ENCODE measurements around the gene LORICRIN.
A peak's percentile ranks its signal among the peaks of the same experiment; 100 is the strongest.

Gene LORICRIN

DNA sequence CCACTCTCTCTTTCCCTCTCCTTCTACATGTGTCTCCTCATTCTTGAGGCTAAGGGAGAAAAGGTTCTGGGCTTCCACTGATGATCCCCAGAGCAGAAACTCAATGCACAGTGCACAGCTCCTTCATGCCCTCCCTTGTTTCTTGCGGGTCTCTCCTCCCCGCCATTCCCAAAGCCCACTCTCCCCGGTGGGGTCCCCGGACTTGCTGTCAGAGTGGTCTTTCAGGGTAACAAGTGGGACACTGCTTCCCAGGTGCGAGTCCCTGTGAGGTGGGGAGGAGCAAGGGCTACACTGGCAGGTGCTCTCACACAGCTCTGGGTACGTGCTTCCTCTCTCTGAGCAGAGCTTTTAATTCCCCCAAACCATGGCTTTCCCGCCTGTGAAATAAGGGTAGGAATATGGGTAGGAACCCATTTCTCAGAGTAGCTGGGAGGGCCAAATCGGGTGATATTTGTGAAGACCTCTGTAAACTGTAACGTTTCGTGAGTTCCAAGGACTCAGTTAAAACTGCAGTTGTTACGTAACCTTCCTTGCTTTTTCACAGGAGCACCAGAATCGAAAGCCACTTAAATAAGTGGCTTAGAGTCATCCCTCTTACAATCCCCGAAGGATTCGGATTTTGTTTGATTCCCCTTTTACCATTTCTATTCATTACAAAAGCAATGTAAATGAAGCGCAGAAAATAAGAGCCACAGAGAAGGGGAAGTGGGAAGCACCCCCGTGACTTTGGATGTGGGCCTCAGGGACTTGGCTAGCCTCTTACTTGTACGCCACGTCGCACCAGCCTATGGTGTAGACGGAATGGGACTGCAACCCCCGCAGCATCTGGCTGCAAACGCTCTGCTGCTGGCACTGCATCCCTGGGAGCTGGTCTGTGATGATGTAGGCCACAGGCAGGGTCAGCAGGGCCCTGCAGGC lies 47.1 kb downstream of the LORICRIN start:
- no peak overlapping the region for H3K4me3 ChIP-seq (ENCODE audit: low read depth, low read length)
- peak; percentile 67 for DNase-seq (ENCODE audit: low read depth)
- TF ChIP-seq, protein P1, sequence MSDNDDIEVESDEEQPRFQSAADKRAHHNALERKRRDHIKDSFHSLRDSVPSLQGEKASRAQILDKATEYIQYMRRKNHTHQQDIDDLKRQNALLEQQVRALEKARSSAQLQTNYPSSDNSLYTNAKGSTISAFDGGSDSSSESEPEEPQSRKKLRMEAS (IDR thresholded peaks at IDR 0.05; ENCODE audit: low read depth, low read length) = no peak
- TF ChIP-seq MYC (IDR thresholded peaks at IDR 0.05; ENCODE audit: low read depth, low read length) (no peak), POLR2A (IDR thresholded peaks at IDR 0.05; ENCODE audit: extremely low read depth, insufficient read length) (no peak)
- TF ChIP-seq, protein P2, sequence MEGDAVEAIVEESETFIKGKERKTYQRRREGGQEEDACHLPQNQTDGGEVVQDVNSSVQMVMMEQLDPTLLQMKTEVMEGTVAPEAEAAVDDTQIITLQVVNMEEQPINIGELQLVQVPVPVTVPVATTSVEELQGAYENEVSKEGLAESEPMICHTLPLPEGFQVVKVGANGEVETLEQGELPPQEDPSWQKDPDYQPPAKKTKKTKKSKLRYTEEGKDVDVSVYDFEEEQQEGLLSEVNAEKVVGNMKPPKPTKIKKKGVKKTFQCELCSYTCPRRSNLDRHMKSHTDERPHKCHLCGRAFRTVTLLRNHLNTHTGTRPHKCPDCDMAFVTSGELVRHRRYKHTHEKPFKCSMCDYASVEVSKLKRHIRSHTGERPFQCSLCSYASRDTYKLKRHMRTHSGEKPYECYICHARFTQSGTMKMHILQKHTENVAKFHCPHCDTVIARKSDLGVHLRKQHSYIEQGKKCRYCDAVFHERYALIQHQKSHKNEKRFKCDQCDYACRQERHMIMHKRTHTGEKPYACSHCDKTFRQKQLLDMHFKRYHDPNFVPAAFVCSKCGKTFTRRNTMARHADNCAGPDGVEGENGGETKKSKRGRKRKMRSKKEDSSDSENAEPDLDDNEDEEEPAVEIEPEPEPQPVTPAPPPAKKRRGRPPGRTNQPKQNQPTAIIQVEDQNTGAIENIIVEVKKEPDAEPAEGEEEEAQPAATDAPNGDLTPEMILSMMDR (IDR thresholded peaks at IDR 0.05; ENCODE audit: low read depth, low read length) = no peak

DNA sequence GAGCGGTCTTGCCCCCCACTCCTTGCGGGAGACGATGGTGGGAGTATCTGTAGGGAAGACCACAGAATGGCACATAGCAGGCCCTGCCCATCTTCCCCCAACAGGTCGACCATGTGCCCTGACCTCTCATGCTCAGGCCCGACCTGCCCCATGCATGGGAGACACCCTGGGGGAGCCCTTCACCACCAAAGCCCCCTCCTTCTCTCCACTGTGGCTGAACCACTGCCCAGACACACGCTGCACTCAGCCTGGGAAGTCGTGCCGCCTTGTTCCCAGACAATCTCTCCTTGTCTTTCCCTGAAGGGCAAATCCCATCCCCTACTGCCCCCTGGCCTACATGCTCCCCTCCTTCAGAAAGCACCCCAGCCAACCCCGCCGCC lies 47.7 kb downstream of the LORICRIN start:
- no peak for TF ChIP-seq POLR2A (IDR thresholded peaks at IDR 0.05; ENCODE audit: extremely low read depth, insufficient read length)
- TF ChIP-seq, protein P2 (IDR thresholded peaks at IDR 0.05; ENCODE audit: low read depth, low read length) = no peak
- TF ChIP-seq, protein P1 (IDR thresholded peaks at IDR 0.05; ENCODE audit: low read depth, low read length) = no peak
- TF ChIP-seq MYC (IDR thresholded peaks at IDR 0.05; ENCODE audit: low read depth, low read length) = no peak
- no peak overlapping the region for H3K4me3 ChIP-seq (ENCODE audit: low read depth, low read length)
- DNase-seq (ENCODE audit: low read depth) = no peak

DNA sequence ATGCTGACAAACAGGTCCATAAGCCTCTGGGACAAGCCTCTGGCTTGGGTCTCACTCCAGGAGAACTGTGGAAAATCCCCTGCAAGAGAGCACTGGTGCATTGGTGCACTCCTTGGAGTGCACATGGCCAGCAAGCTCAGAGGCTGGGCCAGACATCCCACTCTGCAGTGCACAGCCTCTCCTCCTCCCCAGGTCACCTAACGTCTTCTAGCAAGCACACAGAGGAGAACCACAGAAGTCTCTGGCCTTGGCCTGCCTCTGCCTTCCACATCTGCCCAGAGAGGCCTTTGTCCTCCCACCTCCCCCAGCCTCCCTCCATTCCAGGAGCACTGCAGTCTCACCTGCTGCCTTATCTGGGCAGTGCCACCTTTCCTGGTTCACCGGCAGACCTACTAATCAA lies 49.1 kb downstream of the LORICRIN start:
- H3K4me3 ChIP-seq (ENCODE audit: low read depth, low read length) = no peak overlapping the region
- no peak for DNase-seq (ENCODE audit: low read depth)
- TF ChIP-seq, protein P2 (IDR thresholded peaks at IDR 0.05; ENCODE audit: low read depth, low read length) = no peak
- TF ChIP-seq POLR2A (IDR thresholded peaks at IDR 0.05; ENCODE audit: extremely low read depth, insufficient read length) (no peak), MYC (IDR thresholded peaks at IDR 0.05; ENCODE audit: low read depth, low read length) (no peak)
- TF ChIP-seq, protein P1 (IDR thresholded peaks at IDR 0.05; ENCODE audit: low read depth, low read length) = no peak

DNA sequence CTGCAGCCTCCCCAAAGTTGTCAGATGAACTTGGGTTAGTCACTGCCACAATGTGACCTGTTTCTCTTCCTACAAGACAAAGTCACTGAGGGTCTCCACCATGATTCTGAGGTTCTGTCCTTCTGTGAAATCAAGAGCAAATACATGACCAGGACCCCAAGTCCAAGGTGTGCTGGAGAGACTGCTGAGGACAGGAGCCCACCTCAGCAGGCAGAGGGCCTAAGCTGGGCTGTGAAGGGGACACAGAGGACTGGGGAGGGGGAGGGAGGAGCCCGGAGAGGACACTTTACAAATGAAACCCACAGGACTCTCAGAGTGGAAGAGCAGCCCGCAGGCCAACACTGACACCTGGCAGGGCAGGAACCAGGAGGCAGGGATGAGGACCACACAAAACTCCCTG lies 50.0 kb downstream of the LORICRIN start:
- no peak for DNase-seq (ENCODE audit: low read depth)
- no peak overlapping the region for H3K4me3 ChIP-seq (ENCODE audit: low read depth, low read length)
- TF ChIP-seq, protein P2 (IDR thresholded peaks at IDR 0.05; ENCODE audit: low read depth, low read length) = no peak
- TF ChIP-seq MYC (IDR thresholded peaks at IDR 0.05; ENCODE audit: low read depth, low read length) (no peak), POLR2A (IDR thresholded peaks at IDR 0.05; ENCODE audit: extremely low read depth, insufficient read length) (no peak)
- TF ChIP-seq, protein P1 (IDR thresholded peaks at IDR 0.05; ENCODE audit: low read depth, low read length) = no peak

DNA sequence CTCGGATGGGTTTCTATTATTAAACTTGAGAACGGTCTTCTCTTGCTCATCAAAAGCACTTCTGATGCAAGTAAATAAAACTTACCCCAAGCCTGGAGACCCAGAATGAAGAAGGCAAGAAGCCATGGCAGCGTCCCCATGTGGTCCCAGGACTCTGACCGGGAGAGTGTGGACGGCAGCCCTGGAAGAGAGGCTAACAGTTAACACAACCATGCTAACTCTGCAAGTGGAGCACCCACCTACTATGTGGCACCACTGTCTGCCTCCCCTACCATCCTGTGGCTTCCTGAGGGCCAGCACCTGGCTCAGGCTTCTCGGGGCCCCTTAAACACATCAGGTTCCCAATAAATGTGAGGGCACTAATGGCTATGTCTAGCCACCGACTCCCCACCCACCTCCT lies 51.0 kb downstream of the LORICRIN start:
- no peak for TF ChIP-seq MYC (IDR thresholded peaks at IDR 0.05; ENCODE audit: low read depth, low read length)
- TF ChIP-seq, protein P2 (IDR thresholded peaks at IDR 0.05; ENCODE audit: low read depth, low read length) = no peak
- no peak for TF ChIP-seq POLR2A (IDR thresholded peaks at IDR 0.05; ENCODE audit: extremely low read depth, insufficient read length)
- TF ChIP-seq, protein P1 (IDR thresholded peaks at IDR 0.05; ENCODE audit: low read depth, low read length) = no peak
- no peak for DNase-seq (ENCODE audit: low read depth)
- no peak overlapping the region for H3K4me3 ChIP-seq (ENCODE audit: low read depth, low read length)
